Cardiac septum (tissue), 1 donor: ENCODE measurements around the gene FFAR2. TPM values are rescaled to one million over a fixed set of nuclear protein-coding genes. Genes with fewer than 3 reads are reported as not detected.
"Not testable (repeated sequence)": the region's sequence is repeated elsewhere in the genome, so short reads cannot be mapped to it uniquely, and the experiment has no call there.

Source experiments
- DNase-seq: peaks from one replicate; pipeline ENCODE4 v3.0.0-alpha.2; 2020; ENCODE audit warnings: low spot score
- intact Hi-C: fragments of 100-400 bp; cut with DNase I; formaldehyde crosslinking; loops from one replicate; pipeline ENCODE4 v1.14.0; 2022
- long read RNA-seq: library from polyadenylated mRNA; unstranded; transcript quantifications from one replicate; pipeline ENCODE4 v2.0.0, GENCODE V29; 2021
- total RNA-seq: library from RNA; stranded (reverse); fragmentation: NEBNext Ultra II Directional; extraction: Animal tissue kit (Norgen Biotek cat#: 25700); gene quantifications from one replicate; pipeline ENCODE4 v1.2.1, GENCODE V29; 2021
- donor health status: DM: no; HTN: no; CAD: no.

The FFAR2 gene
- total RNA-seq, result 0.97 TPM
- long read RNA-seq, result 0 reads

GRCh38 chr19:35447606-35448469 is at the start of gene FFAR2:
TSS of gene FFAR2 (plus strand) at chr19:35448257. CDS start at chr19:35449715, 1,458 bp downstream.
- DNase-seq, result no peak
- intact Hi-C loops, result no loop called here

DNA sequence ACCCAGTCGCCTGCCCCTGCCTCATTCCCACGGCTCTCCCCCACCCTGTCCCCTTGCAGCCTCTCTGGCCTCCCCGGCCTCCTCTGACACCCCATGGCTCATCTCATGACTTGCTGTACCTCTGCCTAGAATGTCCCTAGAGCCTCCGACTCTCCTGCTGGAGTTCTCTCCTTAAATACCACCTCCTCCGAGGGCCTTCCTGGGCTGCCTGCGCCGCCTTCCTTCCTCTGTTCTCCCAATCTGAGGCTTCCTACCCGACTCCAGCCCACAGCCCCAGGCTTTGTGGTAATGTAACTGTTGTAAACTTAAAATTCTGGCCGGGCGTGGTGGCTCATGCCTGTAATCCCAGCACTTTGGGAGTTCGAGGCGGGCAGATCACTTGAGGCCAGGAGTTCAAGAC is 49.5 kb upstream of the FFAR2 start:
- intact Hi-C loops, result no loop called here

DNA sequence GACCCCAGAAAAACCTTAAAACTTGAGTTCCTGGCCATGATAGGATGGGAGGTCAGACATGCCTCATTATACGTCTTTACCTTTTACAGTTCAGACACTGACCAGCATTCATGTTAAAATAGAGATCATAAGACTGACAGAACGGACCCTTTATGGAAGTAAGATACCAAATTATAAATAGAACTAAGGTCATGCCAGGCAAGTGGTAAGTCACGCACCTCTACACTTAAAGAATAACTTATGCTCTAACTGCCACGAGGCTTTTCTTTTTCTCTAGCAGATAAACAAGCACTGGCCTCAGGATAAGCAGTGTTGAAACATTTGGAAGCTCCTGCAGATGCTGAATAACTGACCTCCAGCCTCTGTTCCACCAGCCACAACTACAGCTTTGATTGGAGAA is 48.8 kb upstream of the FFAR2 start:
- intact Hi-C loops, result no loop called here
- no peak for DNase-seq

More for the DNA sequence above, 49.5 kb upstream of the FFAR2 start:
- DNase-seq, result peak; percentile 69

DNA sequence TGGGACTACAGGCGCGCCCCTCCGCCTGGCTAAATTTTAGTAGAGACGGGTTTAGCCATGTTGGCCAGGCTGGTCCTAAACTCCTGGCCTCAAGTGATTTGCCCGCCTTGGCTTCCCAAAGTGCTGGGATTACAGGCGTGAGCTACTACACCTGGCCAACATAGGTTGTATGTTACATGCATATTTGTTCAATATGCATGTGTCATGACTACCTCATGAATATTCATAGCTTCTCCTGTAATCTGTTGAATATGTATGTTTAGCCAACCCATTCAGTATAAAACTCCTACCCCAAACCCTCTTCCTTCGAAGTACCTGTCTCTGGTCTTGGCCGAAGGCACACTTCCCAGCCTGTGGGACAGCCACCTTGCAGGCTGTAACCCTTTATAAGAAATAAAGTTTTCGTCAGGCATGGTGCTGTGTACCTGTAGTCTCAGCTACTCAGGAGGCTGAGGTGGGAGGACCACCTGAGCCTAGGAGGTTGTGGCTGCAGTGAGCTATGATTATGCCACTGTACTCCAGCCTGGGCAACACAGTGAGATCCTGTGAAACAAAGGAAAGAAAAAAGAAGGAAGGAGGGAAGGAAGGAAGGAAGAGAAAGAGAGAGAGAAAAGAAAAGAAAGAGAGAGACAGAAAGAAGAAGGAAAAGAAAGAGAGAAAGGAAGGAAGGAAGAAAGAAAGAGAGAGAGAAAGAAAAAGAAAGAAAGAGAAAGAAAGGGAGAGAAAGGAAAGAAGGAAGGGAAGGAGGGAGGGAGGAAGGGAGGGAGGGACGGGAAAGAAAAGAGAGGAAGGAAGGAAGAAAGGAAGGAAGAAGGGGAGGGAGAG is 47.9 kb upstream of the FFAR2 start:
- intact Hi-C loops, result no loop called here
- DNase-seq, result no peak

- intact Hi-C loops, result no loop called here
- DNase-seq, result no peak
Observed at GRCh38 chr19:35400773-35401100, 47.3 kb upstream of the FFAR2 start.

GRCh38 chr19:35401416-35401815 is 46.6 kb upstream of the FFAR2 start:
- intact Hi-C loops, DNase-seq: not testable (repeated sequence)

DNA sequence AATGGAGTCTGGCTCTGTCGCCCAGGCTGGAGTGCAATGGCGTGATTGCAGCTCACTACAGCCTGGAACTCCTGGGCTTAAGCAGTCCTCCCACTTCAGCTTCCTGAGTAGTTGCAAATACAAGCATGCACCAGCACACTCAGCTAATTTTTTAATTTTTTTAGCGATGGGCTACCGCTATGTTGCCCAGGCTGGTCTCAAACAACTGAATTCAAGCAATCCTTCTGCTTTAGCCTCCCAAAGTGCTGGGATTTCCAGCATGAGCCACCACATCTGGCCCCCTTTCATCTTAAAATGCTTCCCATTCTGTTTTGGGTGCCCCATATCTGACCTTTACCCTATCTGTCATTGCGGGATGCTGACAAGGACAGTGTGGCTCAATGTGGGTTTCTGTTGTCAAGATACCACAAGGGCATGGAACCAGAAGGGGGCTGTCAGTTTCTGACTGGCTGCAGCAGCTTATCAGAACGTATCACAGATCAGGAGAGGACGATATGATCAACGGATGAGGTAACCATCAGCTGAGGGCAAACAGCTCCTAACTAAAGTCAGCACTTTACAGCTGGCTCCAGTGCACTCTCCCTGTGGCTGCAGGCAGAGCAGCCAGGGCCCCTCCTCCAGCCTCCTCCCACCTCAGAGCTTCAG is 44.8 kb upstream of the FFAR2 start:
- intact Hi-C loops, result no loop called here
- DNase-seq, result no peak

DNA sequence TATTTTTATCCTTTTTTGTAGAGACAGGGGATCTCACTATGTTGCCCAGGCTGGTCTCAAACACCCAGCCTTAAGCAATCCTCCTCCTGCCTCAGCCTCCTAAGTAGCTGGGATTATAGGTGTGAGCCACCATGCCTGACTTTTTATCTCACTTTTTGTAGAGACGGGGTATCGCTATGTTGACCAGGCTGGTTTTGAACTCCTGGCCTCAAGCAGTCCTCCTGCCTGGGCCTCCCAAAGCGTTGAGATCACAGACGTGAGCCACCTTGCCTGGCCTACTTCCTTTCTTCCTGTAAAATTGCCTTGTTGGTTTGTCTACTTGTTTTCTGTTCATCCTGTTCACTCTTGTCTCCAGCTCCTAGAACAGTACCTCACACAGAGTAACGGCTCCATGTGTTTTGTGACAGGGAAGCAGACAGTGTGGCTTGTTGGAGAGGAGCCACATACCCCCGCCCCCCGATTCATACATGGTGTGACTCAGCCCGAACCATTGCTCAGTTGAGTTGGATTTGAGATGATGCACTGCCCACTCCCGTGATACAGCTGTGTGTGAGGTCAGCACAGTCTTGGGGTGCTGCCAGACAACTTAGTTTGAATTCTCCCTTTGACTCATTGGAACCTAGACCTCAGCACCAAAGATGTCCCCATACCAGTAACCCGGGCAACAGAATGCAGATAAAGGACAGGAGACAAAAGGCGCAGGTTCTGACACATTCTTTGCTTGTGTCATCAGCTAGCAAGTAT is 43.0 kb upstream of the FFAR2 start:
- intact Hi-C loops, result no loop called here
- DNase-seq, result no peak

- no peak for DNase-seq
- intact Hi-C loops, result no loop called here
Observed at GRCh38 chr19:35407619-35408018, 40.4 kb upstream of the FFAR2 start.

DNA sequence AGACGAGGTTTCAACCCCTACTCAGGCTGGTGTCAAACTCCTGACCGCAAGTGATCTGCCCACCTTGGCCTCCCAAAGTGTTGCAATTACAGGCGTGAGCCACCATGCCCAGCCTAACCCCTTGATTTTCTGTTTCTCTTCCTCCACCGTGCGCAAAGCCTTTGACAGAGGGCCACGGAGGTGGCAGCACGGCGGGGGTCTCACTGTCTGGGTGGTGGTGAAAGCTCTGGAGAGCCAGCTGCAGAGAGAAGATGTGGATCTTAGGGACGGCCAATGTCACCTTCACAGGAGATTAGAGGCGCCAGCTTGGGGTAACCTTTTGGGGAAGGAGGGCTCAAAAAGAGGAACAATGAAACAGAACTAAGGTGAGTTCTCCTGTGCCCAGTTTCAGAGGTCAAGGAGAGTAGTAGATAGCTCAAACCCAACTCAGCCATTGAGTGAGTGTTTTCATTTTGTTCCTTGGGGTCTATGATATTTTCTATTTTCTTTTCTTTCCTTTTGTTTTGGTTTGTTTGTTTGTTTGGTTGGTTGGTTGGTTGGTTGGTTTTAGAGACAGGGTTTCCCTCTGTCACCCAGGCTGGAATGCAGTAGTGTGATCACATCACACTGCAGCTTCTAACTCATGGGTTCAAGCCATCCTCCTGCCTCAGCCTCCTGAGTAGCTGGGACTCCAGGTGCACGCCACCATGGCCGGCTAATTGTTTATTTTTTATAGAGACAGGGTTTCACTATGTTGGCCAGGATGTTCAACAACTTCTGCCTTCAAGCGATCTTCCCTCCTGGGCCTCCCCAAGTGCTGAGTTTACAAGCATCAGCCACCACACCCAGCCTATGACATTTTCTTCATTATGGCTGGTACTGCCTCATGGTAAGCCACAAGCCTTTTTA is 39.5 kb upstream of the FFAR2 start:
- DNase-seq, result no peak
- intact Hi-C loops, result no loop called here

DNA sequence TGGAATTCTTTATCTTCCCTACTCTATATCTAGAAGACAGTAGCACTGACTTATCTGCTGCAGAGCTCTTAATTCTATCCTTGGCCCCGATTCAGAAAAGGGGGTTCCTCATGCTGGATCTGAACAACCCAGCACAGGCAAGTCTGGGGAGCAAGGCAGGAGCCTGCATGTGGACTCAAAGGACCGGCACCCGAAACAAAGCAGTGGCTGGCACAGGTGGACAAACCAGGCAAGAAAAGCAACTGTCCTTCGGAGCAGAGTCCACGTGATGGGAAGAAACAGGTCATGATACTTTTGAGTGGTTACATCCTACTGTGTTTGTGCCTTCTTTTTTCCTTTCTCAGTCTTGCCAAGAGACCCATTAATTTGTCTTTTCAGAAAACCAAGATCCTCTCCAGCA is 38.9 kb upstream of the FFAR2 start:
- intact Hi-C loops, result no loop called here
- DNase-seq, result no peak

DNA sequence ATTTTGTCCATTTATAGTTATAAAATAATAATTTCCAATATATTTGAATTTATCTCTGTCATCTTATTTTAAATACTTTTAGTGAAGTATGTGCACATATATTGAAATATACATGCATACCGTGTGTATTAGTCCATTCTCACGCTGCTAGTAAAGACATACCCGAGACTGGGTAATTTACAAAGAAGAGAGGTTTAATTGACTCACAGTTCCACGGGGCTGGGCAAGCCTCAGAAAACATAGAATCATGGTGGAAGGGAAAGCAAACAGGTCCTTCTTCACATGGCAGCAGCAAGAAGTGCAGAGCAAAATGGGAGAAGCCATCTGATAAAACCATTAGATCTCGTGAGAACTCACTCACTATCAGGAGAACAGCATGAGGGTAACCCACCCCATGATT is 37.6 kb upstream of the FFAR2 start:
- intact Hi-C loops, result no loop called here
- no peak for DNase-seq

DNA sequence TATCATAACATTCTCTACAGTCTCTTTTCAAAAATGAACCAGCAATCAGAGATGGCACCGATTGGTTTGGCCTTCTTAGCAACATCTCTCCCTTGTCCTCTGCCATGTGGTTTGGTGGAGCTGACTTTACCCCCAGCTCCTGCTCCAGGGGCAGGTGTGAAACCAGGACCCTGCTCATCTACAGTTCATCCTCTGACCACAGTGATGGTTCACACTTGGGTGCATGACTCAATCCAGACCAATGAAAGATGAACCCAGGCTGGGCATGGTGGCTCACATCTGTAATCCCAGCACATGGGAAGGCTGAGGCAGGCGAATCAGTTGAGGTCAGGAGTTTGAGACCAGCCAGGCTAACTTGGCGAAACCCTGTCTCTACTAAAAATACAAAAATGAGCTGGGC is 33.6 kb upstream of the FFAR2 start:
- DNase-seq, result no peak
- intact Hi-C loops, result no loop called here

DNA sequence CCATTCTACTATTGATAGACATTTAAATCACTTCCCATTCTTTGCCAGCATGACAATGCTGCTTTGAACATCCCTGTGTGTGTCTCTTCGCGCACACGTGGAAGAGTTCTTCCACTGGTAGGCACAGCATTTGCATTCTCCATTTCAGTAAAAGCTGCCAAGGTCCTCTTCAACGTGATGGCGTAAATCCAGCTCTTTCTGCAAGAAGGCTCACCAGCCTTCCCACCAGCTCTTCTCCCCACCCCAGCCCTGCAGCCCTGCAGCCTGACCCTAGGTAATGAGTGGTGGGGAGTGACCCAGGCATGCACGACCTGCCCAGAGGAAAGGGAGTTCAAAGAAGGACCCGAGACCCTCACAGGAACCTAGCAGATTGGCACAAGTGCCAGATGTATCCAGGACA is 31.7 kb upstream of the FFAR2 start:
- no peak for DNase-seq
- intact Hi-C loops, result no loop called here

GRCh38 chr19:35417278-35417677 is 30.8 kb upstream of the FFAR2 start:
- DNase-seq, result no peak
- intact Hi-C loops, result no loop called here

- intact Hi-C loops, result no loop called here
- DNase-seq, result no peak
Observed at GRCh38 chr19:35417713-35418534, 30.1 kb upstream of the FFAR2 start.

DNA sequence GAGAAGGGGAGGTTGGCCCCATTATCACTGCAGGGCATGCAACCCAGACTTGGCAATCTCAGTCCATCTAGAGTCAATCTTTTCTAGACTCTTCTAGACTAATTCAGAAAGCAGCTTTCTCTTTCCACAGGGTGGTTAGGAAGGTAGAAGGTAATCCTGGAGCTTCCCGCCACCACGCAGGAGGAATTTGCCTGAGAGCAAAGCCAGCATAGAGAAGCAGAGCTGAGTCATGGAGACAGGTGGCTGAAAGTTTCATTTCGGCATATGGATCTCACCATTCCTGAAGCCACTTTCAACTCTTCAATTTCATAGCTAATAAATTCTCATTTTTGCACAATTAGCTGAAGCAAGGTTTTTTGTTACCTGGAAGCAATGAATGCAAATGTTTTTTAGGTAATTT is 29.0 kb upstream of the FFAR2 start:
- no peak for DNase-seq
- intact Hi-C loops, result no loop called here

DNA sequence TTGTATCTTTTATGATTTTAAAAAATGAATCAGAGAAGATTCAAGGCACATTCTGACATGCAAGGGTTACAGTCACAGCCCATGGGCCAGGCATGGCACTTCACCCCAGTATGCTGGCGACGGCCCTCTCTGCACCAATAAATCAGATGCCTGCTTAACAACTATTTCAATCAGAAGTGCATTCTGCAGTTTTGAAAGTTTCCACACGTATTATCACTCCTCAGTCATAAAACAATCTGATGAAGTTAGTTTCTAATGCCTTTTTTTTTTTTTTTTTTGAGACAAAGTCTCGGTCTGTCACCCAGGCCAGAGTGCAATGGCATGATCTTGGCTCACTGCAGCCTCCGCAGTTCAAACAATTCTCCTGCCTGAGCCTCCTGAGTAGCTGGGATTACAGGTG is 28.3 kb upstream of the FFAR2 start:
- intact Hi-C loops, result loop anchor here (5.0 kb wide), 1 partner anchor 47 kb away; no protein-coding TSS in a partner anchor
- no peak for DNase-seq
